Type B pancreatic cell (in vitro differentiated cells): ENCODE measurements around the gene DMC1. TPM values are rescaled to one million over a fixed set of nuclear protein-coding genes. Genes with fewer than 3 reads are reported as not detected.

ENCODE experiments used
- DNase-seq: peaks from one replicate; pipeline ENCODE4 v3.0.0; 2021; ENCODE audit warnings: mixed read lengths; ENCODE audit not compliant: unreplicated experiment; ENCODE audit errors: extremely low spot score
- H3K27ac Mint-ChIP-seq: 2 replicates; pipeline ENCODE4 v1.8.0; 2021; ENCODE audit warnings: mild to moderate bottlenecking, mixed read lengths
- H3K27me3 Mint-ChIP-seq: 2 replicates; pipeline ENCODE4 v1.8.0; 2021; ENCODE audit warnings: mixed read lengths
- H3K36me3 Mint-ChIP-seq: 2 replicates; pipeline ENCODE4 v1.8.0; 2021; ENCODE audit warnings: mixed read lengths
- H3K4me1 Mint-ChIP-seq: one replicate; pipeline ENCODE4 v1.8.0; 2021; ENCODE audit warnings: mixed read lengths; ENCODE audit not compliant: unreplicated experiment
- H3K4me3 Mint-ChIP-seq: 2 replicates; pipeline ENCODE4 v1.8.0; 2021; ENCODE audit warnings: mild to moderate bottlenecking, mixed read lengths
- H3K9me3 Mint-ChIP-seq: 2 replicates; pipeline ENCODE4 v1.8.0; 2021; ENCODE audit warnings: mixed read lengths
- CTCF ChIP-seq: fragments of 200-600 bp; sonication (generic); conservative IDR thresholded peaks from 2 replicates; pipeline ENCODE4 v1.5.0; 2021; ENCODE audit warnings: antibody characterized with exemption, mild to moderate bottlenecking
- total RNA-seq: library from RNA; stranded (reverse); gene quantifications from 2 replicates; pipeline ENCODE4 v1.2.1, GENCODE V29; 2021; ENCODE audit warnings: low replicate concordance

DMC1 gene
- total RNA-seq, 1 donor from 2014 or later = 5.6 TPM

- no peak for DNase-seq
- no peak overlapping the region for H3K27ac Mint-ChIP-seq
- no peaks in the 10 kb centered on the region for H3K36me3 Mint-ChIP-seq
- H3K4me3 Mint-ChIP-seq = no peak overlapping the region
- no peaks in the 10 kb centered on the region for H3K9me3 Mint-ChIP-seq
- H3K27me3 Mint-ChIP-seq = no peaks in the 10 kb centered on the region
- no peak for TF ChIP-seq CTCF
- H3K4me1 Mint-ChIP-seq = no peaks in the 10 kb centered on the region
These were observed 38.6 kb downstream of the DMC1 start for GRCh38 chr22:38531251-38531938.

- DNase-seq = no peak
- TF ChIP-seq CTCF = no peak
- no peaks in the 10 kb centered on the region for H3K27me3 Mint-ChIP-seq
- H3K36me3 Mint-ChIP-seq = no peaks in the 10 kb centered on the region
- no peaks in the 10 kb centered on the region for H3K9me3 Mint-ChIP-seq
- H3K4me3 Mint-ChIP-seq = no peak overlapping the region
- no peak overlapping the region for H3K27ac Mint-ChIP-seq
- H3K4me1 Mint-ChIP-seq = no peaks in the 10 kb centered on the region
These were observed 45.6 kb downstream of the DMC1 start for GRCh38 chr22:38524429-38524828.

GRCh38 chr22:38523479-38523878, 46.5 kb downstream of the DMC1 start:
- Mint-ChIP-seq H3K27ac (no peak overlapping the region), H3K9me3 (no peaks in the 10 kb centered on the region), H3K27me3 (no peaks in the 10 kb centered on the region), H3K36me3 (no peaks in the 10 kb centered on the region), H3K4me3 (no peak overlapping the region), H3K4me1 (no peaks in the 10 kb centered on the region)
- DNase-seq = no peak
- no peak for TF ChIP-seq CTCF

DNA sequence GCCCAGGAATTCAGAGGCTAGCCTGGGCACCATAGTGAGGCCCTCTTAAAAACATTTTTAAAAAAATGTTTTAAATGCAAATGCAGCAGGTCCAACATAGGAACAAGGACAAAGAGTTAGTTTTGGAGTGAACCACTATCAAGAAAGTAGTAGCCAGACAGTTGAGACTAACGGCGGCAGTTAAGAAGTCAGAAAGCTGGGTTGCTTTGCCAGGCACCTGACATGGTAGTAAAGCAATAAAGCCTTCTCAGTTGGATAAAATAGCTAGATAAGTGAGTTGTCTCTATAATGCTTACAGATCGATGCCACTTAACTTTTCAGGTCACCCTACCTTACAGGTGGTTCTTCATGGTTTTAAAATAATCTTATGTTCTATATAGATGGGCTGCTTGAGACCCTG, 47.0 kb downstream of the DMC1 start:
- no peaks in the 10 kb centered on the region for H3K9me3 Mint-ChIP-seq

GRCh38 chr22:38519453-38520250, 50.3 kb downstream of the DMC1 start:
- H3K36me3 Mint-ChIP-seq = no peaks in the 10 kb centered on the region
- no peak overlapping the region for H3K4me3 Mint-ChIP-seq
- no peak for DNase-seq
- H3K27ac Mint-ChIP-seq = no peak overlapping the region
- H3K4me1 Mint-ChIP-seq = no peaks in the 10 kb centered on the region
- no peak for TF ChIP-seq CTCF
- no peaks in the 10 kb centered on the region for H3K27me3 Mint-ChIP-seq
- H3K9me3 Mint-ChIP-seq = no peaks in the 10 kb centered on the region

More for the DNA sequence above, 47.0 kb downstream of the DMC1 start:
- H3K36me3 Mint-ChIP-seq = no peaks in the 10 kb centered on the region
- TF ChIP-seq CTCF = no peak
- H3K4me1 Mint-ChIP-seq = no peaks in the 10 kb centered on the region
- H3K27me3 Mint-ChIP-seq = no peaks in the 10 kb centered on the region
- H3K4me3 Mint-ChIP-seq = no peak overlapping the region
- no peak for DNase-seq
- H3K27ac Mint-ChIP-seq = no peak overlapping the region
